A549 (cell line): Measurements from ENCODE around the gene MAPKAP1. TPM values are rescaled to one million over a fixed set of nuclear protein-coding genes. Genes with fewer than 3 reads are reported as not detected.

Experiments used
- ATAC-seq, 2 experiments: fragments of 200-7000 bp in 1 of 2; fragments of >200 bp in 1 of 2; cut with Nextera tagmentation in 1 of 2; cut with Tn5 transposase in 1 of 2; 3 replicates each; pipeline versions ENCODE4 v1.8.0 to v1.9.1; 2018 to 2020; ENCODE audit warnings: mild to moderate bottlenecking in 1 of 2, moderate library complexity in 1 of 2
- CTCF ChIA-PET: fragments of 300-600 bp; sonication (Branson Sonifier 250); formaldehyde crosslinking; extraction: SDS; loops from one replicate; lab custom pipeline; 2021; ENCODE audit warnings: antibody characterized with exemption, inconsistent platforms; lab: Yijun Ruan, JAX
- POLR2A ChIA-PET: fragments of 350-600 bp; formaldehyde crosslinking; extraction: SDS; loops from one replicate; lab custom pipeline; 2021; ENCODE audit warnings: antibody characterized with exemption, inconsistent platforms; lab: Yijun Ruan, JAX
- DNase-seq, 2 experiments: peaks; one replicate each; pipeline versions ENCODE4 v3.0.0 to v3.0.0-alpha.2; 2011 to 2016; ENCODE audit warnings: low read depth in 1 of 2, low spot score in 1 of 2
- FAIRE-seq: peaks from 2 replicates; lab custom pipeline; 2011; peaks lifted over from hg19 to GRCh38; lab: Jason Lieb, UNC
- H3K27ac ChIP-seq, 2 experiments: fragments of >200 bp; sonication (Bioruptor Twin); formaldehyde crosslinking; 3 replicates each; pipeline ENCODE4 v1.5.1; 2016 to 2017
- H3K4me1 ChIP-seq: fragments of >200 bp; sonication (Bioruptor Twin); formaldehyde crosslinking; 3 replicates; pipeline ENCODE4 v1.6.1; 2016
- H3K4me2 ChIP-seq: fragments of >200 bp; sonication (Bioruptor Twin); formaldehyde crosslinking; 3 replicates; pipeline ENCODE4 v1.6.1; 2016
- H3K4me3 ChIP-seq: fragments of >200 bp; sonication (Bioruptor Twin); formaldehyde crosslinking; 3 replicates; pipeline ENCODE4 v1.5.1; 2016
- H3K9me3 ChIP-seq: fragments of >200 bp; sonication (Bioruptor Twin); formaldehyde crosslinking; 3 replicates; pipeline ENCODE4 v1.6.1; 2016
- ATOH8 ChIP-seq: fragments of 250-450 bp; sonication (Bioruptor Pico); IDR thresholded peaks from 2 replicates; pipeline ENCODE4 v1.5.0; 2020; ENCODE audit warnings: low read depth, mild to moderate bottlenecking, moderate library complexity
- E2F6 ChIP-seq: IDR thresholded peaks from 2 replicates; pipeline ENCODE4 v1.6.1; 2012; ENCODE audit warnings: low read depth, borderline replicate concordance
- EHF ChIP-seq: fragments of 250-450 bp; sonication (Bioruptor Pico); IDR thresholded peaks from 2 replicates; pipeline ENCODE4 v1.5.0; 2020; ENCODE audit warnings: mild to moderate bottlenecking
- EHMT2 ChIP-seq: fragments of 200-600 bp; sonication (generic); IDR thresholded peaks from 2 replicates; pipeline ENCODE4 v1.6.1; 2016; ENCODE audit warnings: antibody characterized with exemption, low read depth, mild to moderate bottlenecking, moderate library complexity
- ELK1 ChIP-seq: fragments of 150-350 bp; IDR thresholded peaks from 2 replicates; pipeline ENCODE4 v1.6.1; 2014; ENCODE audit warnings: low read depth, mild to moderate bottlenecking, low read length
- FOSL2 ChIP-seq, 2 experiments: fragments of 450-650 bp in 1 of 2; fragments of >200 bp in 1 of 2; sonication (Bioruptor Twin) in 1 of 2; formaldehyde crosslinking; IDR thresholded peaks; 2 replicates each; pipeline versions ENCODE4 v1.5.0 to v1.6.1; 2016 to 2020; ENCODE audit warnings: mild to moderate bottlenecking in 1 of 2, moderate library complexity in 1 of 2
- GATA3 ChIP-seq: IDR thresholded peaks from 2 replicates; pipeline ENCODE4 v1.6.1; 2012; ENCODE audit warnings: borderline replicate concordance
- HOXA7 ChIP-seq: fragments of 250-450 bp; sonication (Bioruptor Pico); IDR thresholded peaks from 2 replicates; pipeline ENCODE4 v1.5.0; 2020; ENCODE audit warnings: mild to moderate bottlenecking, moderate library complexity
- HOXB5 ChIP-seq: fragments of 250-450 bp; sonication (Bioruptor Pico); IDR thresholded peaks from 2 replicates; pipeline ENCODE4 v1.5.0; 2020; ENCODE audit warnings: mild to moderate bottlenecking, moderate library complexity
- JUN ChIP-seq, 2 experiments: fragments of >200 bp; sonication (Bioruptor Twin); formaldehyde crosslinking; IDR thresholded peaks; 2 replicates in 1 of 2; 3 replicates in 1 of 2; pipeline ENCODE4 v1.6.1; 2016 to 2017
- MAZ ChIP-seq: fragments of 150-350 bp; IDR thresholded peaks from 2 replicates; pipeline ENCODE4 v1.6.1; 2014; ENCODE audit warnings: antibody characterized with exemption, low read depth, low read length, borderline replicate concordance
- NFE2L2 ChIP-seq: fragments of 150-350 bp; conservative IDR thresholded peaks from 2 replicates; pipeline ENCODE4 v1.6.1; 2014; ENCODE audit warnings: low read length
- NPAS2 ChIP-seq: fragments of 250-450 bp; sonication (Bioruptor Pico); IDR thresholded peaks from 2 replicates; pipeline ENCODE4 v1.8.0; 2022; ENCODE audit warnings: mild to moderate bottlenecking, moderate library complexity, borderline replicate concordance
- NR3C1 ChIP-seq: fragments of >200 bp; sonication (Bioruptor Twin); formaldehyde crosslinking; IDR thresholded peaks from 3 replicates; pipeline ENCODE4 v1.6.1; 2017
- REST ChIP-seq: fragments of 200-600 bp; sonication (generic); IDR thresholded peaks from 2 replicates; pipeline ENCODE4 v1.6.1; 2016; ENCODE audit warnings: antibody characterized with exemption, mild to moderate bottlenecking, moderate library complexity
- TFCP2L1 ChIP-seq: fragments of 250-450 bp; sonication (Bioruptor Pico); IDR thresholded peaks from 2 replicates; pipeline ENCODE4 v1.5.0; 2021; ENCODE audit warnings: mild to moderate bottlenecking
- TP53 ChIP-seq: fragments of 250-450 bp; sonication (Bioruptor Pico); IDR thresholded peaks from 2 replicates; pipeline ENCODE4 v1.5.0; 2021; ENCODE audit warnings: mild to moderate bottlenecking, moderate library complexity
- ZSCAN20 ChIP-seq: fragments of 250-450 bp; sonication (Bioruptor Pico); IDR thresholded peaks from 2 replicates; pipeline ENCODE4 v1.8.0; 2022; ENCODE audit warnings: mild to moderate bottlenecking, moderate library complexity
- WGBS: methylation state at CpG from one replicate; pipeline ENCODE4 v1.1.6; 2017; ENCODE audit errors: missing lambda C conversion rate; 5-methylcytosine and 5-hydroxymethylcytosine counted together
- polyA plus RNA-seq, 4 experiments: library from polyadenylated mRNA; depleted of rRNA in 3 of 4; stranded (reverse); fragments of >200 nt; fragmentation: RNase III in 1 of 4; extraction: RNeasy Plus Mini Kit Qiagen cat#74134 plus additional on column Dnase treatment in 1 of 4; gene quantifications; 2 replicates in 3 of 4; 3 replicates in 1 of 4; pipeline ENCODE4 v1.2.3, GENCODE V29; 2011 to 2017

MAPKAP1 gene
- polyA plus RNA-seq, 2 of the 4 experiments (the other 2 are of a cell fraction), result 49.9 to 119 TPM

GRCh38 chr9:125685167-125685566 is 21.8 kb downstream of the MAPKAP1 start:
- ChIA-PET CTCF (interaction anchor here (0.6 to 0.8 kb wide), 2 partner anchors 49 to 54 kb away, joined by 3 to 4 read pairs; no protein-coding TSS in a partner anchor), POLR2A (no interaction called here)
- ATAC-seq, result no peak
- 91% methylated on average over 3 of the region's 3 CpGs for WGBS
- H3K9me3 ChIP-seq, result no peaks in the 10 kb centered on the region
- H3K4me2 ChIP-seq, result no peak overlapping the region
- peaks cover 13% of the 10 kb centered on the region; the same call in 1 of the 3 replicates for H3K4me1 ChIP-seq
- DNase-seq, result no peak
- H3K4me3 ChIP-seq, result no peak overlapping the region
- TF ChIP-seq TFCP2L1 (CRISPR knock-in tag), result no peak
- no peak for TF ChIP-seq EHMT2
- no peak for TF ChIP-seq ZSCAN20 (CRISPR knock-in tag)
- TF ChIP-seq ELK1, result no peak
- no peak overlapping the region for H3K27ac ChIP-seq
- FAIRE-seq, result no peak

GRCh38 chr9:125683486-125683885 is 23.5 kb downstream of the MAPKAP1 start:
- TF ChIP-seq HOXA7 (no peak), EHF (CRISPR knock-in tag) (no peak), GATA3 (no peak), FOSL2 (IDR thresholded peaks at IDR 0.05) (no peak), FOSL2 (CRISPR knock-in tag; IDR thresholded peaks at IDR 0.05) (no peak), E2F6 (no peak), JUN (IDR thresholded peaks at IDR 0.05) (no peak), REST (no peak), HOXB5 (no peak)
- FAIRE-seq (no peak), DNase-seq (no peak), ATAC-seq (no peak)
- Histone ChIP-seq H3K4me3 (no peak overlapping the region), H3K4me1 (peaks cover 16% of the 10 kb centered on the region; the same call in 2 of the 3 replicates), H3K9me3 (no peaks in the 10 kb centered on the region), H3K4me2 (no peak overlapping the region), H3K27ac (no peak overlapping the region)
- 86% methylated on average over 3 of the region's 3 CpGs for WGBS
- ChIA-PET CTCF (interaction anchor here (1.5 kb wide), 1 partner anchor 11 kb away, joined by 4 read pairs; no protein-coding TSS in a partner anchor), POLR2A (no interaction called here)

- Histone ChIP-seq H3K4me1 (peaks cover 19% of the 10 kb centered on the region; the same call in 2 of the 3 replicates), H3K27ac (no peak overlapping the region), H3K4me3 (no peak overlapping the region), H3K4me2 (no peak overlapping the region), H3K9me3 (no peaks in the 10 kb centered on the region)
- FAIRE-seq (no peak), DNase-seq (no peak), ATAC-seq (no peak)
- TF ChIP-seq TP53 (CRISPR knock-in tag), result no peak
- TF ChIP-seq NR3C1, result no peak
- TF ChIP-seq NFE2L2, result no peak
- no peak for TF ChIP-seq ATOH8 (CRISPR knock-in tag)
- no peak for TF ChIP-seq MAZ
- TF ChIP-seq NPAS2, result no peak
- 78% methylated on average over 2 of the region's 2 CpGs for WGBS
- ChIA-PET POLR2A (no interaction called here), CTCF (interaction anchor here (0.5 to 1.5 kb wide), 3 partner anchors 10 to 688 kb away, joined by 3 to 4 read pairs (median 3); no protein-coding TSS in a partner anchor)
Observed at GRCh38 chr9:125682340-125682739, 24.7 kb downstream of the MAPKAP1 start.
